Medulla oblongata (tissue), 1 donor: ENCODE data around the gene LUZP1.

Source experiments
- DNase-seq: peaks from one replicate; pipeline ENCODE4 v3.0.0-alpha.2; 2015; ENCODE audit errors: extremely low spot score

LUZP1 gene

DNA sequence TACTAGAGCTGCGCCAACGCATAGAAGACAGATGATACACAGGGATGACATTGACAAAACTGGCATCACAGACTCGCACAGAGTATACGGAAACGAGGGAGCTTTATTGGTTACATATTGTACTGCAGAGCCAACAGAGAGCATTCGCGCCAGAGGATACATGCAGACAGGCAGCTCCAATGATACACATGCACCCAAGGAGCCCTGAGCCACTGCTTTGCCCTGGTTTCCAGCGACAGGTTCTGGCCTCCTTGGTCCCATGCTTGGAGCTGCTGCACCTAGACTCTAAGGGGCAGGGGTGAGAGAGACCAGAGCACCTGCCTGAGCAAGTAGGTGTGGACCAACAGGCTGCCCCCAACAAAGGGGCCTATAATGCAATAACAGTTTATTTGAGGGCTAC, 83.8 kb downstream of the LUZP1 start:
- no peak for DNase-seq

DNA sequence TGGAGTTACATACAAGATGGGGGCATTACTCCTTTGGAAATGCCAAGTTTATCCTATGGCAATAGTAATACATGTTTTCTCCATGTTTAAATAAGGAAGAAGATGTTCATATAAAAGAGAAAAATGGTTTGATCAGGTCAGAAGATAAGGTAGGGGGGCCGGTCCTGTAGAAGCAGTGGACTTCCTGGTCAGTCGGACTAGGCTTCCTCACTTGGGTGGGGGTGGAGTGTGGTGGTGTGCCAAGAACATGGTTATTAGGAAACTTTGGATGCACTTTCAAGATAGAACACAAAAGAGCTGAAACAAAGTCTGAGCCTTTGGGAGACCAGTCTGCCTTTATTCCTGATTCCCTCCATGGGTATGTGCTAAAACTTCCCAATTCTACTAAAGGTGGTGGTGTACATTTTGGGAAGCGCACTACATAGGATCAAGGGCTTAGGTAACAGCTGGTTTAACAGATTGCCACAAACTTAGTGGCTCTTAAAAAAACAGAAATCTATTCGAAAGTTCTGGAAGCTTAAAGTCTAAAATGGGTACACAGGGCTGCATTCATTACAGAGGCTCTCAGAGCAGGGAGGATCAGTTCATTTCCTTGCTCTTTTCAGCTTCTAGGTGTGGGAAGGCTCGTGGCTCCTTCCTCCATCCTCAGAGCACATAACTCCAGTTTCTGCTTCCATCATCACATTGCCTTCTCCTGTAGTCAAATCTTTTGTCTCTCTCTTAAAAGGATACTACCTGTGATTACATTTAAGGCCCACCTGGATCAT, 84.8 kb downstream of the LUZP1 start:
- DNase-seq: no peak

DNA sequence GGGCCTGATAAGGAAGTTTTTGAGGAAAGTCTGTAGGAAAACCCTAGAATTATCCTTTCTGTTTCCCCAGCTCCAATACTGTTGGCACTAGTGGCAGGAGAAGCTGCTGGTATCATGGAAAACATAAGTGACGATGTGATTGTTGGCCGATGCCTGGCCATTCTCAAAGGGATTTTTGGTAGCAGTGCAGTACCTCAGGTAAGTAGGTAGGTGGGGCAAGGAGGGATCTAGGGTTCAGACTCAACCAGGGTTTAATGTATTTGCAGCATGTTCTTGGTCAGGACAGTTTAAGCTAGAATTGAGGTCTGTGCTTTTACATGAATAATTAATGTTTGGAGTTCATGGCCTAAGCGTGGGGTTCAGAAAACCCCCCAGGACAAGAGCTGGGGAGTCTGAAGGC, 87.3 kb downstream of the LUZP1 start:
- DNase-seq: no peak

GRCh38 chr1:23080885-23081284, 87.8 kb downstream of the LUZP1 start:
- DNase-seq: no peak

DNA sequence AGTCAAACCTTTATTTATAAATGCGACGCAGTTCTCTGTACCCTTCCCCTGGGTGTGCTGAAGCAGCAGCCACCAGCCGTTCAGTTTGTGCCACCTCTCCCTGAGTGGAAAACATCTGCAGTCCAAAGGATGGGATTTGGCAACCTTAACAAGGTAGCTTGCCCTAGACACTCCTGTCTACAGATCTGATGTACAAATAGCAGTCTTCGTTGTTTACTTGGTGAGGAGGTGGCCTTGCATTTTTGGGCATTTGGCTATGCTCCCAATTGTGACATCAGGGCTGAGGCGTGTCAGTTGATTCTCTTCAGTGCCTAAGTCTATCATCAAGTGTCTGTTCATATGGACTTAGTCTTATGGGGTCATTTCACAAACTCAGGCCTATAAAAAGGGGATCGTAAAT, 89.6 kb downstream of the LUZP1 start:
- no peak for DNase-seq

GRCh38 chr1:23074012-23074411, 94.6 kb downstream of the LUZP1 start:
- DNase-seq: no peak

DNA sequence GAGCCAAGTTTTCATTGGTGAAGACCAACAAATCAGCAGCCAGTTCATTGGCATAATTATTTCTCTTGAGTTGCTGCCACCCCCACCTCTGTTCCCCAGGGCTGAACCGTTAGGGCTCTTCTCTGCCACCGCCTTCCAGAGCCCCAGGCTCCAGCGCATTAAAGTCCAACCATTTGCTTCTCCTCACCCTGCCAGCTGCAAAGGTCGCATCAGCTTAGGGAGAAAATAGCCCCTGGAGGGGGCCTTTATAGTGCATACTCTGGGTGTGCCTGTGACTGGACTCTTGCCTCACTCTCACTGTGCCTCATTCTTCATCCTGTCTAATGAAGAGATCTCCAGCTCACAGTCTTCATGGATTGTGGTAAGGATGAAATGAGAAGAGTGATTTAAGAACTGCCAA, 99.0 kb downstream of the LUZP1 start:
- peak; percentile 3 for DNase-seq

DNA sequence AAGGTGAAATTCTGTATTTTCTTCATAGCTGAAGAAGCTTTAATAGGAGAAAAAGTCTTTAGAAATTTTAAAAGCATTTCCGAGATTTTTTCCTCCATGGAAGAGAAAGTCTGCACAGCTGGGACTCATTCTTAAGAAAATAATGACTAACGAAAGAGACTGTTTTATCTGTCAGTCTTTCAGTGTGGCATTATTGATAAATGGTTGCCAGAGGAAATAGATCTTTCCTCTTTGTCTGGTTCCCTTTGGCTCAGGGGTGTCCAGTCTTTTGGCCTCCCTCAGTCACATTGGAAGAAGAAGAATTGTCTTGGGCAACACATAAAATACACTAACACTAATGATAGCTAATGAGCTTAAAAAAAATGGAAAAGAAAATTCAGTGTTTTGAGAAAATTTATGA, 99.5 kb downstream of the LUZP1 start:
- DNase-seq: no peak

GRCh38 chr1:23066075-23066474, 102.6 kb downstream of the LUZP1 start:
- DNase-seq: no peak

DNA sequence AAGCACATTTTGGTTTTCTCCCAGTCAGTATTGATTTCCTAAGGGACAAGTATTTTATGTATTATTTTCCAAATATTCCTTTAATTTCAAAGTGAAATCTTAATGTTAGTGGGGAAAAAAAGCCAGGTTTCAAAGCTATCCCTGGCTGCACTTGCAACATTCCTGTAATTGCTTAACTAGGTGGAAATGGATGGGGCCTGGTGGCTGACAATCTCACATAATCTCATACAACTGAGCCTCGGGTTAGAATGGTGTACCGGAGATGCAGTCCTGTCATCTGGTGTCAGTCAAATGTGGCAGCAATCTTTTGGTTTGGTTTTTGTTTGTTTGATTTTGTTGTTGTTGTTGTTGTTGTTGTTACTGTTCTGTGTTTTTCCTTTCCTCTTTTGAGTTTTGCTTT, 103.3 kb downstream of the LUZP1 start:
- no peak for DNase-seq

DNA sequence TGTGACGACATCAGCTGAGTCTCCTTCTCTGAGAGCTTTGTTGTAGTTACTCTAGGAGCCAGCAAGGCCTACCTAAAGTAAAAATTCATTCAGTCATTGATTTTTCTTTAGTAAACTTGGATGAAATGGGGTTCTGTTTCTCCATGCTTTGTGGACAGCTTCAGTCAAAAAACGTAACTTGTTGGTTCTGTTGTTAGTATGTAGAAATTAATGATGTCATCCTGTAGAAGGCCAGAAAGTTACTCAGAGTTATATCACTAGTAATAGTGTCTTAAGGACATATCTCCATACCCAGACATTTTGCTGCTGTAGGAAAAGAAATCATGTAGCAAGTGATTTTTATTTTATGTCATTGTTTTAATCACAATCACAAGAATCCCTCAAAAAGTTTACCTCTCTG, 106.4 kb downstream of the LUZP1 start:
- DNase-seq: no peak

GRCh38 chr1:23057301-23057700, 111.4 kb downstream of the LUZP1 start:
- no peak for DNase-seq

GRCh38 chr1:23051290-23051909, 117.3 kb downstream of the LUZP1 start:
- no peak for DNase-seq

DNA sequence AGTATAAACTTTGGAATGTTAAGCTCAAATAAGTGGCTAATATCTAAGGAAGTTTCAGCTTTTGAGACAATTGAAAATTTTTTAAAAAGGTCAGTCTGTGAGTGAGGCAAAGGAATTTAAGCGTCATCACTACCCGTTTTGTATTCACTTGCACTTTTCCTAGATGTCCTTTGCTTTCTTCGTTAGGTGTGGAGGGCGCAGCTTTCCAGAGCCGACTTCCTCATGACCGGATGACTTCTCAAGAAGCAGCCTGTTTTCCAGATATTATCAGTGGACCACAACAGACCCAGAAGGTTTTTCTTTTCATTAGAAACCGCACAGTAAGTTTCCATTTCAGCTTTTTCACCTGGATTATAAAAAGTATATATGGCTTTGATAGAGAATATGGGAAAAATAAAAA, 118.5 kb downstream of the LUZP1 start:
- no peak for DNase-seq

DNA sequence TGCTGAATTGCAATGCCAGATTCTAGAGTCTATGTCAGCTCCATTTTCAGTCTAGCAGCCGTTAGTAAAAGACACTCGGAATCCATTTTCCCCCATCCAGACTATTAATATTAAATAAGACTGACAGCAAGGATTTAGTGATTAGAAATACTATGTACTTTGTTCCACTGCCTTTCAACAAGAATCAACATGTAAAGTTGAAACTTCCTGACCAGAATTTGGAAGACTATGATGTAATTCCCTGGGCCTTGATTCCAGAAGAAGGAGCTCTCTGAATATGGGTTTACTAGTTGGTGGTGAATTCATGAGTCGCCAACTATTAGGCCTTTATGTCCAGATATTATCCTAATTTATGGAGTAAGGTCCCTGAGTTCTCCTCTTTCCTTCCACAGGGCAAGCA, 124.6 kb downstream of the LUZP1 start:
- DNase-seq: no peak

- DNase-seq: no peak
Observed at GRCh38 chr1:23040509-23040908, 128.1 kb downstream of the LUZP1 start.

- DNase-seq: no peak
Observed at GRCh38 chr1:23039308-23039826, 129.3 kb downstream of the LUZP1 start.

- DNase-seq: no peak
Observed at GRCh38 chr1:23037081-23037740, 131.4 kb downstream of the LUZP1 start.

DNA sequence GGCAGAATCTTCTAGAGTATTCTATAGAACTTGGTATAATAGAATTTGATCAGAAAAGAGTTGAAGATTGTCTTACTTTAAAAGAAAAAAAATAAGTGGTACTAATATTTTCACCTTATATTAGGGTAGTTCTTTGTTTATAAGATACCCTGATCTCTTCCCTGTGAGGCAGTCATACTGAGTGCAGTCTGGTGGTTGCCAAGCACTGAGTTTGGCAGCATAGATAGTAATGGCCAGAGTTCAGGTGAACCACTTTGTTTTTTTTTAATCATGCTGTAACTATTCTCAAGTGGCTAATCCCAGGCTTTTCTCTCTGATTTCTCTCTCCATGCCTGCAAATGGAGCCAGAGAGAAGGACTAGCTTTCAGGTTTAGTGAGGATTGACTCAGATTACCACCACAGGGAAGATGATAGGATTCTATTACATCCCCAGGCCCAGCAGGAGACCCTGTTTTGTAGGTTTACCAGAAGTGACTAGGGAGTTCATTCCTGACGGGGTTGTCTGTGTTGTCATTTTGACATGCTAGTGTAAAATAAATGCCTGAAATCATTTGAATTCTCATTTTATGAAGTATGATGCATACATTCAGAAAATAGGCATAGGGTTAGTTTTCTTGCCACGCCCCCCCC, 132.7 kb downstream of the LUZP1 start:
- DNase-seq: no peak
